NCI-H524 treated with DMSO at 0.1 percent for 48 hours (cell line): Measurements from ENCODE around the gene DIPK1A.
"Not testable (repeated sequence)": the region's sequence is repeated elsewhere in the genome, so short reads cannot be mapped to it uniquely, and the experiment has no call there.

Source experiments
- DNase-seq: peaks from one replicate; lab custom pipeline; 2025; lab: John Stamatoyannopoulos, UW

The DIPK1A gene

DNA sequence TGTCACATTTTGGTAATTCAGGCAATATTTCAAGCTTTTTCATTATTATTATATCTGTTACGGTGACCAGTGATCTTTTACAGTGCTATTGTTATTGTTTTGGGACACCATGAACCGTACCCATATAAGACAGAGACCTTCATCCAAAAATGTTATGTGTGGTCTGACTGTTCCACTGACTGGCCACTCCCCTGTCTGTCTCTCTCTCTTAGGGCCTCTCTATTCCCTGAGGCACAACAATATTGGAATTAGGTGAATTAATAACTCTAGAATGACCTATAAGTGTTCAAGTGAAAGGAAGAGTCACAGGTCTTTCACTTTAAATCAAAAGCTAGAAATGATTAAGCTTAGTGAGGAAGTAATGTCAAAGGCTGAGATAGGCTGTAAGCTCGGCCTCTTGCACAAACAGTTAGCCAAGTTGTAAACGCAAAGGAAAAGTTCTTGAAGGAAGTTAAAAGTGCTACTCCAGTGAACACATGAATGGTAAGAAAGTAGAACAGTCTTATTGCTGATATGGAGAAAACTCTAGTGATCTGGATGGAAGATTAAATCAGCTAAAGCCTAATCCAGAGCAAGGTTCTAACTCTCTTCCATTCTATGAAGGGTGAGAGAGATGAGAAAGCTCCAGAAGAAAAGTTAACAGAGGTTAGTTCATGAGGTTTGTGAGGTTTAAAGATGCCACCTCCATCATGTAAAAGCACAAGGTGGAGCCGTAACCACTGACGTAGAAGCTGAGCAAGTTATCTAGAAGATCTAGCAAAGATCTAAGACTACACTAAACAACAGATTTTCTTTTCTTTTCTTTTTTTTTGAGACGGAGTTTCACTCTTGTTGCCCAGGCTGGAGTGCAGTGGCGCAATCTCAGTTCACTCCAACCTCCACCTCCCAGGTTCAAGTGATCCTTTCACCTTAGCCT is 19.7 kb upstream of the DIPK1A start:
- no peak for DNase-seq

DNA sequence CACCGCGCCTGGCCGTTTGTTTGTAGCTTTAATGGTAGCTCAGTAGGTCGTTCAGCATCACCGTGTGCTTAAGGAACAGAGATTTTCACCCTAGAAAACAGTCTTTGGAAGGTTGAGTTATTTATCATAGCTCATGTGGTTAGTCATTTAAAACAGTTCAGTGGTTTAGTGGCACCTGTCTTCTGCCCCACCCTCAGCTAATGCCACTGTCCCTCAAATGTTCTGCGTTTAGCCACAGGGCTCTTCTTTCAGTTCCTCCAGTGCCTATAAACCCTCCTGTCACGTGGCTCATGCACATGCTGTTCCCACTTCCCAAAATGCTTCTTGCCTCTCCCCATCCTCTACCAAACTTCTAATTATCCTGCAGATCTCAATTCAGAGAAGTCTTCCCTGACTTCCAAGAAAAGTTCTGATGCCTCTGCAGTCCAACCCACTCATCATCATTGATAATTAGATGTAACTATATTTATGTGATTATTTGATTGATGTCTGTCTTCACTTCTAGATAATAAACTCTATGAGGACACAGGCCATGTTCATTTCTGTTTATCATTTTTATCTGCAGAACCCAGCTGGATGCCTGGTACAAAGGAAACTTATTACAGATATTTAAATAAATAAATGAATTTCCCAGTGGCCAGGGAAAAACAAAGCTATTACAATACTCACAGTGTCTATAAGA is 14.4 kb upstream of the DIPK1A start:
- no peak for DNase-seq

DNA sequence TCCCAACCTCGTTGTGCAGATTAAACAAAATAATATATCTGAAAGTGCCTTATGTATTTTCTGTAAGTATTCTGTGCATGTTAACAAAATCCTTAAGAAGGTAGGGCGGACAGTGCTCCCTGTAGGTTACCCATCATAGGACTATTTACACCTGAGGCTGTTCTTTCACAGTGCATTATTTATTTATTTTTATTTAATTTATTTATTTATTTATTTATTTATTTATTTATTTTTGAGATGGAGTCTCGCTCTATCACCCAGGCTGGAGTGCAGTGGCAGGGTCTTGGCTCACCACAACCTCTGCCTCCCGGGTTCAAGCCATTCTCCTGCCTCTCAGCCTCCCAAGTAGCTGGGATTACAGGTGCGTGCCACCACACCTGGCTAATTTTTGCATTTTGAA is 12.8 kb upstream of the DIPK1A start:
- not testable (repeated sequence) for DNase-seq

DNA sequence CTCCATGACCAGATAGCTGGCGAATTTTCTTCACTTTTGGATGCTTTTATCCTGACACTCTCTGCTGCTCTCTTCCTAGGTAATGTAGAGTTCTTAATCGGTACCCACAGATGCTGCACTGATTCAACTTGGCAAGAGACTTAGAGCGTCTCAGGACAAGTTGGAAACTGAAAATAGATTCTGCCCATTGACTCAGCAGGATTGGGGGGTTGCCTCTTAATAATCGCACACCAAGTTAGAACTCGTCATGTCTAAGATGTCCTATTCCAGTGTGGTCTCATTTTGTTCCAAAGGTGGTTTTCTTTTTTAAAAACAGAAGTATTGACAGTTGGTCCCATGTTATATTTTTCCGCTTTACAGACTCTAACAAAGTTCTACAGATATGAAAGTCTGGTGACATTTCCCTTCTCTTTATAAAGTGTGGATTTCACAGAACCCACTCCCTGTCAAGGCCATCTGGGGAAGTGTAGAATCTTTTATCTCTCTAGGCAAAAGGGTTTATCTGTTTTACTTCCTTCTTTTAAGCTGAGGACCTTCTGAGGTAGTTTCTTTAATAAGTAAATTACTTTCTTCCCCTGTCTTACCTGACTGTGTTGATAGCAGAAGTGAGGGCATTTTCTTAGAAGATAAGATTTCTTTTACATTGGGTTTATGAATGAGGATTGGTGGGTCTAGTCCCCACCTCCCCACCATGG is 12.1 kb upstream of the DIPK1A start:
- DNase-seq, result no peak

- DNase-seq, result no peak
Observed at GRCh38 chr1:92972409-92973129, 11.3 kb upstream of the DIPK1A start.

- DNase-seq, result not testable (repeated sequence)
Observed at GRCh38 chr1:92971932-92972331, 10.7 kb upstream of the DIPK1A start.

GRCh38 chr1:92970990-92971689 is 9.9 kb upstream of the DIPK1A start:
- DNase-seq, result no peak

DNA sequence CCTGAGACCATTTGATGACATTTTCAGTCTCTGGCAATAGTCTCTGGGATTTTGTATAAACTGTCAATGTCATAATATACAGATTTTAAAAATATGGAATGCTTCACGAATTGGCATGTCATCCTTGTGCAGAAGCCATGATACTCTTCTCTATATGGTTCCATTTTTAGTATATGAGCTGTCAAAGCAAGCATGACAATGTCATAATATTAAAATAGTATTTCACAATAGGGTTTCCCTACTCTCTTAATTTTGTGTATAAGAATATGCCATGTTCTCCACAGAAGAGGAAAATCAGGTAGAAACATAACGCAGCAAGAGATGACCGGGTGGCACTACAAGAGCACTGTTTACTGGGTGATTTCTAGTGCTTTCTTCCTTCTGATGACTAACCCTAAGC is 8.3 kb upstream of the DIPK1A start:
- DNase-seq, result no peak

GRCh38 chr1:92968138-92969032 is 7.1 kb upstream of the DIPK1A start:
- DNase-seq, result no peak

- DNase-seq, result no peak
Observed at GRCh38 chr1:92964998-92965397, 3.7 kb upstream of the DIPK1A start.

- no peak for DNase-seq
Observed at GRCh38 chr1:92964316-92964715, 3.1 kb upstream of the DIPK1A start.

GRCh38 chr1:92961896-92962752 is 862 bp upstream of the DIPK1A start:
- peak; percentile 34 for DNase-seq

- peak; percentile 48 for DNase-seq
Observed at GRCh38 chr1:92960395-92961130, 699 bp downstream of the DIPK1A start.

DNA sequence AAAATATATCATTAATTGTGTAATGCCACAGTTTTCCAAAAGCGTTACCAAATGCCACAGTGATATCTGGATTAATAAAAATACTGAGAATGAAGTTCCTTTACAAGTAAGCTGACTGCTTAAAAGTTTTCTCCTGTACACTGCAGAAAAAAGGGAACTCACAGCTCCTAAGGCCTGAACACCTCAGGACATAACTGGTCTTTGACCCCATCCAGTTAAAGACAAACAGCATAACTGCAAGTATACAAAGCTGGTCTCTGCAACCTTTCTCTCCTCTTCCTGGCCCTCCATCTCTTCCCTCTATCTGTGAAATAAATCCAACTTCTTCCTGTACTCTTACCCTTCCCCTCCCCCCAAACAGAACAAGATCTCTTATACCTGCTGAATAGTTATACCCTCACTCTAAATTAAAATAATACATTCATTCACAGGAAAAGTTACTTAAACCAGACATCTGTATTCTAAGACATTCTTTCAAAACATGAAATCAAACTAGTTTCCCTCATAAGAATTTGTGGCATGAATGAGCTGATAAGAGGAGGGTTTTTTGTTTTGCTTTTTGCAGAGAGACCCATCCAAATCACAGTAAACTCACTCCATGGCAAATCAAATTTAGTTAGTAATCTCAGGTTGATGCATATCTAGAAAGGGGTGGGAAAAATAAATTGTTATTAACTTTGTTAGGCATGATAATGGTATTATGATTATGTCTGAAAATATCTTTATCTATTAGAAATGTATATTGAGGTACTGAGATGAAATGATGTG is 2.9 kb downstream of the DIPK1A start:
- DNase-seq, result no peak

GRCh38 chr1:92957030-92957734 is 4.1 kb downstream of the DIPK1A start:
- no peak for DNase-seq

DNA sequence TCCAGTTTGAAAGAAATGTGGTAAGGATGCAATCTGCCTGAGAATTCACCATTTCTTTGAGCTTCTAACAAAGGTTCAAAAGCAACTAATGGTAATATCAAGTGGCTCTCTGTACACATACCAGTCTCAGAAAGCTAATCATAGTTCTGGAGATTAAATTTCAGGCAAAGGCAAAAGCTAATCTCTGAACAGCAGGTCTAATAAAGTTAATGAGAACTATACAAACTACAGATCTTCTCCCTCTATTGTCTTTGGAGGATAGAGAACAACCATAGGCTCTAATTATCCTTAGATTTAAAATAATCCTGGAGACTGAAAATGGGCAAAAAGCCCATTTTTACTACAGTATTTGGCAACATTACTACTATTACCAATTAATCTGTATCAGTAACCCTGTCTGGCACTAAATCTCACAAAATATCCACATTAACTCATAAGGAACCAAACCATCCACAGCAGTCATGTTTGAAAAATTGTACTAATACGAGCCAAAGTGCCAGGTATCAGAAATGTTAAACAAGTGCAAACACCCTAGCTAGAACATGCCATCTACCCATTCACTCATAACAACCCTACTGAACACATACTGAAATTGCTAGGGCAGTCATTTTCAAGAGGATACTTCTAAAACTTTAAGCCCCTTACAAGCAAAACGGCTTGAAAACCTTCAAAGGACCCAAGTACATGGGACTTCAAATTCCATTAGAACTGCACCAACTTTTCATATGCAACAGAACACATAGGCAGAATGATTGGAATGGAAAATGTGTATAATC is 4.8 kb downstream of the DIPK1A start:
- DNase-seq, result peak; percentile 58
